ENCODE results near the gene CCNDBP1. TPM values are rescaled to one million over a fixed set of nuclear protein-coding genes. Genes with fewer than 3 reads are reported as not detected.

Gene CCNDBP1
- total and polyA plus RNA-seq, 11 donors = 29.3 to 70.1 (median 59.0) TPM

- ATAC-seq (no peak), DNase-seq (no peak)
- WGBS, 4 donors = 53 to 72% (median 67%) methylated on average over 2 of the region's 2 CpGs
- no peaks in the 10 kb centered on the region for H3K27me3 ChIP-seq
- peak overlapping the region in 9 of 12 donors; percentile 56 to 83 (median 72) for H3K27ac ChIP-seq
- H3K4me3 ChIP-seq = no peak overlapping the region
- peaks cover 0 to 63% (median 42%) of the 10 kb centered on the region in 12 donors for H3K4me1 ChIP-seq
- intact Hi-C loops (cut with DNase I) = loop anchor here in 3 of 10 donors (2.0 to 5.0 kb wide), 3 partner anchors 16 to 98 kb away; no protein-coding TSS in a partner anchor
- peaks cover 0 to 65% (median 52%) of the 10 kb centered on the region in 9 donors for H3K36me3 ChIP-seq
- TF ChIP-seq POLR2A (IDR thresholded peaks at IDR 0.05) = no peak
- no peak for TF ChIP-seq CTCF (IDR thresholded peaks at IDR 0.05)
- H3K9me3 ChIP-seq = no peaks in the 10 kb centered on the region
Measured at GRCh38 chr15:43189296-43189695, 4.1 kb downstream of the CCNDBP1 start.

- H3K9me3 ChIP-seq = no peaks in the 10 kb centered on the region
- H3K27me3 ChIP-seq = no peaks in the 10 kb centered on the region
- peak; percentile 53 to 69 (median 65) for ATAC-seq
- peaks cover 0 to 74% (median 61%) of the 10 kb centered on the region in 9 donors for H3K36me3 ChIP-seq
- TF ChIP-seq POLR2A (IDR thresholded peaks at IDR 0.05) = no peak
- no peak for TF ChIP-seq CTCF (IDR thresholded peaks at IDR 0.05)
- peak; percentile 76 to 91 (median 82) for DNase-seq
- H3K4me1 ChIP-seq = peaks cover 0 to 67% (median 43%) of the 10 kb centered on the region in 12 donors
- intact Hi-C loops (cut with DNase I) = loop anchor here in 1 of 10 donors (5.0 kb wide), 1 partner anchor 48 kb away; no protein-coding TSS in a partner anchor
- WGBS, 4 donors = 24 to 43% (median 36%) methylated on average over 1 of the region's 1 CpG
- no peak overlapping the region for H3K4me3 ChIP-seq
- H3K27ac ChIP-seq = peak overlapping the region; percentile 13 to 83 (median 67)
Measured at GRCh38 chr15:43190178-43190577, 5.0 kb downstream of the CCNDBP1 start.

- 90 to 91% (median 90%) methylated on average over 2 of the region's 2 CpGs for whole genome bisulfite sequencing, 4 donors
- Histone ChIP-seq H3K9me3 (peaks cover 0 to 8% (median 0%) of the 10 kb centered on the region in 12 donors), H3K27me3 (no peaks in the 10 kb centered on the region), H3K4me3 (no peak overlapping the region), H3K4me1 (peaks cover 0 to 45% (median 18%) of the 10 kb centered on the region in 12 donors), H3K36me3 (peaks cover 0 to 95% (median 87%) of the 10 kb centered on the region in 9 donors), H3K27ac (no peak overlapping the region)
- DNase-seq (no peak), ATAC-seq (no peak)
- intact Hi-C loops (cut with DNase I) = loop anchor here in 1 of 10 donors (5.0 kb wide), 1 partner anchor 51 kb away; no protein-coding TSS in a partner anchor
- TF ChIP-seq POLR2A (IDR thresholded peaks at IDR 0.05) (no peak), CTCF (IDR thresholded peaks at IDR 0.05) (no peak)
Measured at GRCh38 chr15:43193710-43194109, 8.5 kb downstream of the CCNDBP1 start.

- Histone ChIP-seq H3K36me3 (peaks cover 0 to 89% (median 78%) of the 10 kb centered on the region in 9 donors), H3K4me1 (peaks cover 0 to 34% (median 9%) of the 10 kb centered on the region in 12 donors), H3K4me3 (no peak overlapping the region), H3K27ac (peak overlapping the region in 9 of 12 donors; percentile 5 to 74 (median 54)), H3K9me3 (peaks cover 0 to 10% (median 0%) of the 10 kb centered on the region in 12 donors), H3K27me3 (no peaks in the 10 kb centered on the region)
- TF ChIP-seq POLR2A (IDR thresholded peaks at IDR 0.05) (no peak), CTCF (IDR thresholded peaks at IDR 0.05) (no peak)
- intact Hi-C loops (cut with DNase I) = loop anchor here in 1 of 10 donors (5.0 kb wide), 1 partner anchor 52 kb away; no protein-coding TSS in a partner anchor
- DNase-seq (no peak), ATAC-seq (peak in 2 of 4 donors; percentile 42)
- WGBS, 4 donors = 47 to 56% (median 51%) methylated on average over 2 of the region's 2 CpGs
Measured at GRCh38 chr15:43194795-43195194, 9.6 kb downstream of the CCNDBP1 start.

Measured in heart left ventricle (tissue), 16 donors.